CD4-positive, alpha-beta T cell treated with Interleukin-10 for 1 hour (primary cell): ENCODE data around the gene CABLES2.
A peak's percentile ranks its signal among the peaks of the same experiment; 100 is the strongest.

Experiments used
- DNase-seq: peaks from one replicate; pipeline ENCODE4 v3.0.0-alpha.2; 2020

CABLES2 gene

GRCh38 chr20:62417981-62418708, 11.1 kb upstream of the CABLES2 start:
- DNase-seq = no peak

- no peak for DNase-seq
Observed at GRCh38 chr20:62416651-62417637, 9.9 kb upstream of the CABLES2 start.

- DNase-seq = no peak
Observed at GRCh38 chr20:62415354-62416111, 8.4 kb upstream of the CABLES2 start.

GRCh38 chr20:62413896-62414481, 6.9 kb upstream of the CABLES2 start:
- no peak for DNase-seq

GRCh38 chr20:62413025-62413570, 6.0 kb upstream of the CABLES2 start:
- no peak for DNase-seq

GRCh38 chr20:62412194-62413024, 5.3 kb upstream of the CABLES2 start:
- DNase-seq = no peak

GRCh38 chr20:62411479-62412193, 4.6 kb upstream of the CABLES2 start:
- no peak for DNase-seq

GRCh38 chr20:62410746-62411478, 3.8 kb upstream of the CABLES2 start:
- no peak for DNase-seq

GRCh38 chr20:62409931-62410745, 3.1 kb upstream of the CABLES2 start:
- DNase-seq = peak; percentile 41

- DNase-seq = no peak
Observed at GRCh38 chr20:62409086-62409853, 2.2 kb upstream of the CABLES2 start.

GRCh38 chr20:62408640-62409039, 1.6 kb upstream of the CABLES2 start:
- no peak for DNase-seq

- DNase-seq = no peak
Observed at GRCh38 chr20:62408055-62408454, 970 bp upstream of the CABLES2 start.

- no peak for DNase-seq
Observed at GRCh38 chr20:62406635-62407176, 379 bp downstream of the CABLES2 start.

GRCh38 chr20:62405981-62406513, 1.0 kb downstream of the CABLES2 start:
- no peak for DNase-seq

GRCh38 chr20:62405108-62405980, 1.7 kb downstream of the CABLES2 start:
- no peak for DNase-seq

GRCh38 chr20:62404761-62405107, 2.4 kb downstream of the CABLES2 start:
- DNase-seq = no peak
